ENCODE results near the gene CLCNKA. TPM values are rescaled to one million over a fixed set of nuclear protein-coding genes. Genes with fewer than 3 reads are reported as not detected.
"Not testable (repeated sequence)": the region's sequence is repeated elsewhere in the genome, so short reads cannot be mapped to it uniquely, and the experiment has no call there.

The CLCNKA gene
- total RNA-seq, 1 experiment from 2014 or later: not detected

- POLR2A ChIA-PET (ENCODE audit: unreplicated experiment): interaction anchor here (0.6 to 0.7 kb wide), 2 partner anchors 132 to 481 kb away, joined by 3 read pairs; no protein-coding TSS in a partner anchor
- BruUV-seq (replicated peaks): no TSS peak
- H3K9me3 ChIP-seq (ENCODE audit: low read length): no peaks in the 10 kb centered on the region
- H3F3A ChIP-seq (ENCODE audit: low read length, unreplicated experiment): no peaks in the 10 kb centered on the region
- H3K4me2 ChIP-seq (ENCODE audit: low read length): no peak overlapping the region
- DNase-seq (peak; percentile 95), ATAC-seq (peak; percentile 94)
- H3K27me3 ChIP-seq (ENCODE audit: low read length): no peaks in the 10 kb centered on the region
- H3K4me1 ChIP-seq (ENCODE audit: insufficient read depth, low read length): peaks cover 5% of the 10 kb centered on the region
- intact Hi-C loops (cut with micrococcal nuclease): loop anchor here (1.0 kb wide), 1 partner anchor 47 kb away; no protein-coding TSS in a partner anchor
- H3K27ac ChIP-seq (ENCODE audit: low read length): no peak overlapping the region
- no peak overlapping the region for H3K9ac ChIP-seq (ENCODE audit: low read length)
- H3K79me2 ChIP-seq (ENCODE audit: low read length): no peaks in the 10 kb centered on the region
- 0 out of 2 replicates have a peak overlapping the region, but pooled peaks have one; percentile 27 for H2AFZ ChIP-seq (ENCODE audit: low read length)
- no peaks in the 10 kb centered on the region for H3K36me3 ChIP-seq (ENCODE audit: low read depth, low read length)
- no peaks in the 10 kb centered on the region for H4K20me1 ChIP-seq (ENCODE audit: low read length)
- TF ChIP-seq CTCF (conservative IDR thresholded peaks at IDR 0.05; ENCODE audit: low read depth, low read length): peak; percentile 85
- TF ChIP-seq EZH2 (IDR thresholded peaks at IDR 0.05; ENCODE audit: low read length, unreplicated experiment): no peak
- CTCF ChIA-PET: interaction anchor here (0.6 kb wide), 1 partner anchor 240 kb away, joined by 3 read pairs; no protein-coding TSS in a partner anchor
- H3K9me2 ChIP-seq (replicated peaks; ENCODE audit: low read length): no peaks in the 10 kb centered on the region
- no peak overlapping the region for H3K4me3 ChIP-seq (ENCODE audit: low read length)
Measured at GRCh38 chr1:16055613-16056520, 34.0 kb downstream of the CLCNKA start.

- POLR2A ChIA-PET (ENCODE audit: unreplicated experiment); H2AFZ ChIP-seq (ENCODE audit: low read length); H3K9me2 ChIP-seq (replicated peaks; ENCODE audit: low read length); CTCF ChIA-PET; H3K4me3 ChIP-seq (ENCODE audit: low read length); H3K27me3 ChIP-seq (ENCODE audit: low read length); H3K4me1 ChIP-seq (ENCODE audit: insufficient read depth, low read length); H4K20me1 ChIP-seq (ENCODE audit: low read length); H3K36me3 ChIP-seq (ENCODE audit: low read depth, low read length); H3K4me2 ChIP-seq (ENCODE audit: low read length); BruUV-seq (replicated peaks); H3K9ac ChIP-seq (ENCODE audit: low read length); H3K9me3 ChIP-seq (ENCODE audit: low read length); ATAC-seq; H3F3A ChIP-seq (ENCODE audit: low read length, unreplicated experiment); H3K79me2 ChIP-seq (ENCODE audit: low read length); DNase-seq; H3K27ac ChIP-seq (ENCODE audit: low read length): not testable (repeated sequence)
- intact Hi-C loops (cut with micrococcal nuclease): loop anchor here (1.0 kb wide), 1 partner anchor 47 kb away; no protein-coding TSS in a partner anchor
Measured at GRCh38 chr1:16056521-16056912, 34.7 kb downstream of the CLCNKA start.

GRCh38 chr1:16057314-16057915 lies 35.6 kb downstream of the CLCNKA start:
- ATAC-seq; H3K9me3 ChIP-seq (ENCODE audit: low read length); H3K79me2 ChIP-seq (ENCODE audit: low read length); CTCF ChIA-PET; H3K36me3 ChIP-seq (ENCODE audit: low read depth, low read length); H3K27ac ChIP-seq (ENCODE audit: low read length); H3K4me2 ChIP-seq (ENCODE audit: low read length); H4K20me1 ChIP-seq (ENCODE audit: low read length); H3K27me3 ChIP-seq (ENCODE audit: low read length); BruUV-seq (replicated peaks); H2AFZ ChIP-seq (ENCODE audit: low read length); H3K9me2 ChIP-seq (replicated peaks; ENCODE audit: low read length); POLR2A ChIA-PET (ENCODE audit: unreplicated experiment); H3K4me1 ChIP-seq (ENCODE audit: insufficient read depth, low read length); intact Hi-C loops (cut with micrococcal nuclease); DNase-seq; H3K4me3 ChIP-seq (ENCODE audit: low read length); H3K9ac ChIP-seq (ENCODE audit: low read length); H3F3A ChIP-seq (ENCODE audit: low read length, unreplicated experiment): not testable (repeated sequence)

- H3K4me3 ChIP-seq (ENCODE audit: low read length); H3F3A ChIP-seq (ENCODE audit: low read length, unreplicated experiment); ATAC-seq; H3K4me1 ChIP-seq (ENCODE audit: insufficient read depth, low read length); H3K27ac ChIP-seq (ENCODE audit: low read length); H3K79me2 ChIP-seq (ENCODE audit: low read length); H3K9ac ChIP-seq (ENCODE audit: low read length); BruUV-seq (replicated peaks); H3K36me3 ChIP-seq (ENCODE audit: low read depth, low read length); POLR2A ChIA-PET (ENCODE audit: unreplicated experiment); H3K9me2 ChIP-seq (replicated peaks; ENCODE audit: low read length); H3K9me3 ChIP-seq (ENCODE audit: low read length); intact Hi-C loops (cut with micrococcal nuclease); H3K27me3 ChIP-seq (ENCODE audit: low read length); H3K4me2 ChIP-seq (ENCODE audit: low read length); H2AFZ ChIP-seq (ENCODE audit: low read length); DNase-seq; H4K20me1 ChIP-seq (ENCODE audit: low read length): not testable (repeated sequence)
- CTCF ChIA-PET: interaction anchor here (0.7 kb wide), 1 partner anchor 42 kb away, joined by 3 read pairs; no protein-coding TSS in a partner anchor
Measured at GRCh38 chr1:16058394-16059120, 36.7 kb downstream of the CLCNKA start.

Measured in PC-3 (cell line).